ENCODE measurements around the gene MAPK14.
"Not testable (repeated sequence)": the region's sequence is repeated elsewhere in the genome, so short reads cannot be mapped to it uniquely, and the experiment has no call there.

The MAPK14 gene

GRCh38 chr6:36075656-36076055 lies 48.0 kb downstream of the MAPK14 start:
- no peak for DNase-seq (ENCODE audit: low read depth)

GRCh38 chr6:36076178-36077063 lies 48.8 kb downstream of the MAPK14 start:
- TF ChIP-seq, protein P1, sequence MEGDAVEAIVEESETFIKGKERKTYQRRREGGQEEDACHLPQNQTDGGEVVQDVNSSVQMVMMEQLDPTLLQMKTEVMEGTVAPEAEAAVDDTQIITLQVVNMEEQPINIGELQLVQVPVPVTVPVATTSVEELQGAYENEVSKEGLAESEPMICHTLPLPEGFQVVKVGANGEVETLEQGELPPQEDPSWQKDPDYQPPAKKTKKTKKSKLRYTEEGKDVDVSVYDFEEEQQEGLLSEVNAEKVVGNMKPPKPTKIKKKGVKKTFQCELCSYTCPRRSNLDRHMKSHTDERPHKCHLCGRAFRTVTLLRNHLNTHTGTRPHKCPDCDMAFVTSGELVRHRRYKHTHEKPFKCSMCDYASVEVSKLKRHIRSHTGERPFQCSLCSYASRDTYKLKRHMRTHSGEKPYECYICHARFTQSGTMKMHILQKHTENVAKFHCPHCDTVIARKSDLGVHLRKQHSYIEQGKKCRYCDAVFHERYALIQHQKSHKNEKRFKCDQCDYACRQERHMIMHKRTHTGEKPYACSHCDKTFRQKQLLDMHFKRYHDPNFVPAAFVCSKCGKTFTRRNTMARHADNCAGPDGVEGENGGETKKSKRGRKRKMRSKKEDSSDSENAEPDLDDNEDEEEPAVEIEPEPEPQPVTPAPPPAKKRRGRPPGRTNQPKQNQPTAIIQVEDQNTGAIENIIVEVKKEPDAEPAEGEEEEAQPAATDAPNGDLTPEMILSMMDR (conservative IDR thresholded peaks at IDR 0.05; ENCODE audit: low read length) = no peak
- no peak overlapping the region for H3K4me3 ChIP-seq (ENCODE audit: low read length)
- no peak for DNase-seq (ENCODE audit: low read depth)

More at GRCh38 chr6:36075656-36076055, 48.0 kb downstream of the MAPK14 start:
- TF ChIP-seq, protein P1 (conservative IDR thresholded peaks at IDR 0.05; ENCODE audit: low read length) = no peak
- H3K4me3 ChIP-seq (ENCODE audit: low read length) = no peak overlapping the region

- no peak for DNase-seq (ENCODE audit: low read depth)
- H3K4me3 ChIP-seq (ENCODE audit: low read length) = no peak overlapping the region
- TF ChIP-seq, protein P1 (conservative IDR thresholded peaks at IDR 0.05; ENCODE audit: low read length) = no peak
These were observed 50.6 kb downstream of the MAPK14 start for GRCh38 chr6:36078159-36078558.

GRCh38 chr6:36079601-36080000 lies 52.0 kb downstream of the MAPK14 start:
- TF ChIP-seq, protein P1 (conservative IDR thresholded peaks at IDR 0.05; ENCODE audit: low read length) = no peak
- H3K4me3 ChIP-seq (ENCODE audit: low read length) = no peak overlapping the region
- peak; percentile 36 for DNase-seq (ENCODE audit: low read depth)

DNA sequence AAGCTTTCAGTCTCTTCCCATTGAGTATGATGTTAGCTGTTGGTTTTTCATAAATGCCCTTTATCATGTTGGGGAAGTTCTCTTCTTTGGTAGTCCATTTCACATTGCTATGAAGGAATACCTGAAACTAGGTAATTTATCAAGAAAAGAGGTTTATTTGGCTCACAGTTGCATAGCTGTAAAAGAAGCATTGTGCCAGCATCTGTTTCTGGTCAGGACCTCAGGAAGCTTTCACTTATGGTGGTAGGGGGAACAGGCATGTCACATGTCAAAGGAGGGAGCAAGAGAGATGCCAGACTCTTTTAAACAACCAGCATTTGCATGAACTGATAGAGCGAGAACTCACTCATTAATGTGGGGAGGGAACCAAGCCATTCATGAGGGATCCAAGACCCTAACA lies 54.7 kb downstream of the MAPK14 start:
- TF ChIP-seq, protein P1 (conservative IDR thresholded peaks at IDR 0.05; ENCODE audit: low read length) = no peak
- H3K4me3 ChIP-seq (ENCODE audit: low read length) = no peak overlapping the region
- no peak for DNase-seq (ENCODE audit: low read depth)

DNA sequence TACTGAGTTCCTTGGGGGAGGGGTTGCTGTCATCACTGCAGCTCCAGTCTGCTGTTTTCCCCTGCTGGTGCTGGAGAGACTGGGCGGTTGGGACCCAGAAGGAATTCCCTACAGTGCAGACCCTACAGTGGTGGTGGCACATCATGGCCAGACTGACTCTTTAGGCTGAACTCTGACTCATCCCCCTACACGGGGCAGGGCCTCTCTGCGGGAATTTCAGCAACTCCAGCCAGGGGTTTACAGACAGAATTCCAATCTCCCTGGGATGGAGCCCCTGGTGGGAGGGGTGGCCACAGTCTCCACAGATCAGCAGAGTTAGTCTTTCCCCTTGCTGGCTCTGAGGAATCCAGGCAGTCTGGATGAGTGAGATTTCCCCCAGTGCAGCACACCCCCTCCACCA lies 55.8 kb downstream of the MAPK14 start:
- DNase-seq (ENCODE audit: low read depth) = no peak
- no peak overlapping the region for H3K4me3 ChIP-seq (ENCODE audit: low read length)
- TF ChIP-seq, protein P1 (conservative IDR thresholded peaks at IDR 0.05; ENCODE audit: low read length) = no peak

DNA sequence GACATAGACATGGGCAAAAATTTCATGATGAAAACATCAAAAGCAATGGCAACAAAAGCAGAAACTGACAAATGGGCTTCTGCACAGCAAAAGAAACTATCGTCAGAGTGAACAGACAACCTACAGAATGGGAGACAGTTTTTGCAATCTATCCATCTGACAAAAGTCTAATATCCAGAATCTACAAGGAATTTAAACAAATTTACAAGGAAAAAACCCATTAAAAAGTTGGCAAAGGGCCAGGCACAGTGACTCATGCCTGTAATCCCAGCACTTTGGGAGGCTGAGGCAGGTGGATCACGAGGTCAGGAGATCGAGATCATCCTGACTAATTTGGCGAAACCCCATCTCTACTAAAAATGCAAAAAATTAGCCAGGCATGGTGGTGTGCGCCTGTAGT lies 60.6 kb downstream of the MAPK14 start:
- DNase-seq (ENCODE audit: low read depth); H3K4me3 ChIP-seq (ENCODE audit: low read length): not testable (repeated sequence)
